ENCODE data around the gene LRRC8D. TPM values are rescaled to one million over a fixed set of nuclear protein-coding genes. Genes with fewer than 3 reads are reported as not detected.

Gene LRRC8D
- total and polyA plus RNA-seq, 2 experiments from 2014 or later, result 10.1 to 13.8 TPM

- Histone ChIP-seq H3K9me3 (ENCODE audit: low read depth) (no peaks in the 10 kb centered on the region), H3K4me3 (no peak overlapping the region), H3K27me3 (no peaks in the 10 kb centered on the region), H3K4me1 (ENCODE audit: low read depth) (no peaks in the 10 kb centered on the region), H3K36me3 (no peaks in the 10 kb centered on the region), H3K27ac (no peak overlapping the region)
- DNase-seq (ENCODE audit: low read depth in 1 of 2, low spot score in 1 of 2), result peak in 1 of 2 donors; percentile 53
- TF ChIP-seq, protein P1, sequence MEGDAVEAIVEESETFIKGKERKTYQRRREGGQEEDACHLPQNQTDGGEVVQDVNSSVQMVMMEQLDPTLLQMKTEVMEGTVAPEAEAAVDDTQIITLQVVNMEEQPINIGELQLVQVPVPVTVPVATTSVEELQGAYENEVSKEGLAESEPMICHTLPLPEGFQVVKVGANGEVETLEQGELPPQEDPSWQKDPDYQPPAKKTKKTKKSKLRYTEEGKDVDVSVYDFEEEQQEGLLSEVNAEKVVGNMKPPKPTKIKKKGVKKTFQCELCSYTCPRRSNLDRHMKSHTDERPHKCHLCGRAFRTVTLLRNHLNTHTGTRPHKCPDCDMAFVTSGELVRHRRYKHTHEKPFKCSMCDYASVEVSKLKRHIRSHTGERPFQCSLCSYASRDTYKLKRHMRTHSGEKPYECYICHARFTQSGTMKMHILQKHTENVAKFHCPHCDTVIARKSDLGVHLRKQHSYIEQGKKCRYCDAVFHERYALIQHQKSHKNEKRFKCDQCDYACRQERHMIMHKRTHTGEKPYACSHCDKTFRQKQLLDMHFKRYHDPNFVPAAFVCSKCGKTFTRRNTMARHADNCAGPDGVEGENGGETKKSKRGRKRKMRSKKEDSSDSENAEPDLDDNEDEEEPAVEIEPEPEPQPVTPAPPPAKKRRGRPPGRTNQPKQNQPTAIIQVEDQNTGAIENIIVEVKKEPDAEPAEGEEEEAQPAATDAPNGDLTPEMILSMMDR (IDR thresholded peaks at IDR 0.05; ENCODE audit: low read depth, low read length), result no peak
Observed at GRCh38 chr1:89855413-89856123, 34.7 kb downstream of the LRRC8D start.

DNA sequence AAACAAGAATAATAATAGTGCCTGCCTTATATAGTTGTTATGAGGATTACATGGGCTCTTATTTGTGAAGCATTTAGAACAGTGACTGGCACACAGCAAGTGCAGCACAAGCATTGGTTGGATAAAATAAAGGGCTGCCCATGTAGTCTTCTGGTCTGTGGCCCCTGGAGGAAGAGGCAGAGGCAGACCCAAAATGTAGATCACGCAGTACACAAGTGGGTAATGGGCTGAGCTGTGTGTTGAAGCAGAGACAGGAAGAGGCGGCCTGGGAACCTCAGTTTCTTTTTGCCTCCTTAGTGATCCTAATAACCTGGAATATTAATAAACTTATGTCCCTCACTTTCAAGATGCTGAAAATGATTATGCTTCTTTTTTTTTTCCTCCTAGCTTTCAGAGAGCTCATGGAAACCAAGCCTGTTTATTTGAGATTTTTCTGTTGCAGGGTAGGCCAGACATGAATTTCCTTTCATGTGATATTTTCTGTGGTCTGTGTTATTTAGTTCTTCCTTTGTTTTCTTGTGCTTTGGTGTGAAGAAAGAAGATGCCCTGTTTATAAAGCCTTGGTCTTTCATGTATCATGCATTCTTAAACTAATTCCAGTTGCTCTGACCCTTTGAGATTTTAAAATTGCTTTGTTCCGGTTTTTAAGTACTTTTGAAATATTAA, 42.5 kb downstream of the LRRC8D start:
- H3K27me3 ChIP-seq, result no peaks in the 10 kb centered on the region
- no peaks in the 10 kb centered on the region for H3K36me3 ChIP-seq

GRCh38 chr1:89865498-89866382, 44.9 kb downstream of the LRRC8D start:
- TF ChIP-seq, protein P1 (IDR thresholded peaks at IDR 0.05; ENCODE audit: low read depth, low read length), result no peak
- no peaks in the 10 kb centered on the region for H3K36me3 ChIP-seq
- no peaks in the 10 kb centered on the region for H3K27me3 ChIP-seq
- DNase-seq (ENCODE audit: low read depth in 1 of 2, low spot score in 1 of 2), result peak in 1 of 2 donors; percentile 79
- no peaks in the 10 kb centered on the region for H3K4me1 ChIP-seq (ENCODE audit: low read depth)
- H3K27ac ChIP-seq, result no peak overlapping the region
- no peaks in the 10 kb centered on the region for H3K9me3 ChIP-seq (ENCODE audit: low read depth)
- H3K4me3 ChIP-seq, result no peak overlapping the region

More for the DNA sequence above, 42.5 kb downstream of the LRRC8D start:
- no peak for DNase-seq (ENCODE audit: low read depth in 1 of 2, low spot score in 1 of 2)
- no peaks in the 10 kb centered on the region for H3K9me3 ChIP-seq (ENCODE audit: low read depth)
- no peak overlapping the region for H3K27ac ChIP-seq
- no peak overlapping the region for H3K4me3 ChIP-seq
- H3K4me1 ChIP-seq (ENCODE audit: low read depth), result no peaks in the 10 kb centered on the region
- TF ChIP-seq, protein P1 (IDR thresholded peaks at IDR 0.05; ENCODE audit: low read depth, low read length), result no peak

- Histone ChIP-seq H3K27ac (no peak overlapping the region), H3K36me3 (no peaks in the 10 kb centered on the region), H3K4me1 (ENCODE audit: low read depth) (no peaks in the 10 kb centered on the region), H3K4me3 (no peak overlapping the region), H3K9me3 (ENCODE audit: low read depth) (no peaks in the 10 kb centered on the region), H3K27me3 (no peaks in the 10 kb centered on the region)
- TF ChIP-seq, protein P1 (IDR thresholded peaks at IDR 0.05; ENCODE audit: low read depth, low read length), result no peak
- no peak for DNase-seq (ENCODE audit: low read depth in 1 of 2, low spot score in 1 of 2)
Observed at GRCh38 chr1:89866568-89866967, 45.7 kb downstream of the LRRC8D start.

GRCh38 chr1:89870998-89871397, 50.2 kb downstream of the LRRC8D start:
- Histone ChIP-seq H3K27me3 (no peaks in the 10 kb centered on the region), H3K36me3 (no peaks in the 10 kb centered on the region), H3K9me3 (ENCODE audit: low read depth) (no peaks in the 10 kb centered on the region), H3K4me1 (ENCODE audit: low read depth) (peaks cover 7% of the 10 kb centered on the region), H3K27ac (no peak overlapping the region), H3K4me3 (no peak overlapping the region)
- no peak for DNase-seq (ENCODE audit: low read depth in 1 of 2, low spot score in 1 of 2)
- TF ChIP-seq, protein P1 (IDR thresholded peaks at IDR 0.05; ENCODE audit: low read depth, low read length), result no peak

All from cardiac muscle cell (in vitro differentiated cells and primary cell).